HG03378 (cell line): ENCODE data around the gene ZBTB42.

Source experiments
- ATAC-seq: cut with Tn5 transposase; IDR thresholded peaks from one replicate; pipeline ENCODE4 v1.9.1; 2021; ENCODE audit warnings: mild to moderate bottlenecking, moderate library complexity; ENCODE audit not compliant: unreplicated experiment

ZBTB42 gene

GRCh38 chr14:104769324-104770071, 31.4 kb upstream of the ZBTB42 start:
- no peak for ATAC-seq

GRCh38 chr14:104770072-104770579, 30.8 kb upstream of the ZBTB42 start:
- ATAC-seq = no peak

GRCh38 chr14:104770851-104771272, 30.0 kb upstream of the ZBTB42 start:
- no peak for ATAC-seq

- no peak for ATAC-seq
These were observed 29.5 kb upstream of the ZBTB42 start for GRCh38 chr14:104771374-104771773.

- no peak for ATAC-seq
These were observed 28.8 kb upstream of the ZBTB42 start for GRCh38 chr14:104771918-104772706.

GRCh38 chr14:104772707-104773504, 28.0 kb upstream of the ZBTB42 start:
- no peak for ATAC-seq

GRCh38 chr14:104773505-104774452, 27.1 kb upstream of the ZBTB42 start:
- ATAC-seq = no peak

- no peak for ATAC-seq
These were observed 26.3 kb upstream of the ZBTB42 start for GRCh38 chr14:104774453-104775072.

- no peak for ATAC-seq
These were observed 25.8 kb upstream of the ZBTB42 start for GRCh38 chr14:104775073-104775489.

GRCh38 chr14:104776481-104776880, 24.4 kb upstream of the ZBTB42 start:
- ATAC-seq = no peak

- ATAC-seq = no peak
These were observed 23.7 kb upstream of the ZBTB42 start for GRCh38 chr14:104776961-104777807.

- no peak for ATAC-seq
These were observed 23.1 kb upstream of the ZBTB42 start for GRCh38 chr14:104777808-104778249.

- no peak for ATAC-seq
These were observed 22.1 kb upstream of the ZBTB42 start for GRCh38 chr14:104778694-104779331.

- no peak for ATAC-seq
These were observed 21.0 kb upstream of the ZBTB42 start for GRCh38 chr14:104779776-104780512.

- no peak for ATAC-seq
These were observed 20.3 kb upstream of the ZBTB42 start for GRCh38 chr14:104780513-104781030.

GRCh38 chr14:104781271-104782077, 19.4 kb upstream of the ZBTB42 start:
- no peak for ATAC-seq
